NCI-H1092 treated with DMSO at 0.1 percent for 48 hours (cell line): ENCODE data around the gene PDGFRB.

Experiments used
- DNase-seq: peaks from one replicate; lab custom pipeline; 2025; lab: John Stamatoyannopoulos, UW

The PDGFRB gene

GRCh38 chr5:150082374-150082773 is 73.3 kb downstream of the PDGFRB start:
- no peak for DNase-seq

- DNase-seq = no peak
These were observed 73.9 kb downstream of the PDGFRB start for GRCh38 chr5:150081541-150082283.

GRCh38 chr5:150080696-150081435 is 74.8 kb downstream of the PDGFRB start:
- DNase-seq = no peak

GRCh38 chr5:150079909-150080461 is 75.7 kb downstream of the PDGFRB start:
- no peak for DNase-seq

GRCh38 chr5:150078802-150079689 is 76.6 kb downstream of the PDGFRB start:
- DNase-seq = no peak

GRCh38 chr5:150077996-150078801 is 77.4 kb downstream of the PDGFRB start:
- DNase-seq = no peak

- DNase-seq = no peak
These were observed 78.6 kb downstream of the PDGFRB start for GRCh38 chr5:150077060-150077459.

- DNase-seq = no peak
These were observed 79.8 kb downstream of the PDGFRB start for GRCh38 chr5:150075806-150076205.

- DNase-seq = no peak
These were observed 80.4 kb downstream of the PDGFRB start for GRCh38 chr5:150075233-150075632.

GRCh38 chr5:150073677-150074076 is 82.0 kb downstream of the PDGFRB start:
- no peak for DNase-seq

- no peak for DNase-seq
These were observed 82.5 kb downstream of the PDGFRB start for GRCh38 chr5:150073086-150073625.

- DNase-seq = no peak
These were observed 84.8 kb downstream of the PDGFRB start for GRCh38 chr5:150070821-150071220.

GRCh38 chr5:150069672-150070627 is 85.7 kb downstream of the PDGFRB start:
- DNase-seq = no peak

GRCh38 chr5:150068961-150069645 is 86.5 kb downstream of the PDGFRB start:
- no peak for DNase-seq

- DNase-seq = no peak
These were observed 87.2 kb downstream of the PDGFRB start for GRCh38 chr5:150068472-150068871.

GRCh38 chr5:150068071-150068470 is 87.6 kb downstream of the PDGFRB start:
- no peak for DNase-seq

GRCh38 chr5:150067405-150067960 is 88.2 kb downstream of the PDGFRB start:
- no peak for DNase-seq

- DNase-seq = no peak
These were observed 88.7 kb downstream of the PDGFRB start for GRCh38 chr5:150066901-150067396.

GRCh38 chr5:150066436-150066835 is 89.2 kb downstream of the PDGFRB start:
- DNase-seq = no peak
